ENCODE measurements around the gene IL22RA1.

IL22RA1 gene

GRCh38 chr1:24127134-24127800, 15.7 kb downstream of the IL22RA1 start:
- TF ChIP-seq CTCF (conservative IDR thresholded peaks at IDR 0.05; ENCODE audit: low read depth, low read length) = no peak
- no peak for DNase-seq (ENCODE audit: low read depth)

GRCh38 chr1:24126672-24127023, 16.3 kb downstream of the IL22RA1 start:
- no peak for TF ChIP-seq CTCF (conservative IDR thresholded peaks at IDR 0.05; ENCODE audit: low read depth, low read length)
- no peak for DNase-seq (ENCODE audit: low read depth)
- no peak overlapping the region for H3K4me3 ChIP-seq (ENCODE audit: low read depth, low read length)

More at GRCh38 chr1:24127134-24127800, 15.7 kb downstream of the IL22RA1 start:
- H3K4me3 ChIP-seq (ENCODE audit: low read depth, low read length) = no peak overlapping the region

GRCh38 chr1:24126018-24126671, 16.8 kb downstream of the IL22RA1 start:
- TF ChIP-seq CTCF (conservative IDR thresholded peaks at IDR 0.05; ENCODE audit: low read depth, low read length) = no peak
- DNase-seq (ENCODE audit: low read depth) = no peak
- no peak overlapping the region for H3K4me3 ChIP-seq (ENCODE audit: low read depth, low read length)

GRCh38 chr1:24125456-24125855, 17.5 kb downstream of the IL22RA1 start:
- no peak overlapping the region for H3K4me3 ChIP-seq (ENCODE audit: low read depth, low read length)
- no peak for DNase-seq (ENCODE audit: low read depth)
- TF ChIP-seq CTCF (conservative IDR thresholded peaks at IDR 0.05; ENCODE audit: low read depth, low read length) = no peak

GRCh38 chr1:24124980-24125379, 18.0 kb downstream of the IL22RA1 start:
- TF ChIP-seq CTCF (conservative IDR thresholded peaks at IDR 0.05; ENCODE audit: low read depth, low read length) = no peak
- DNase-seq (ENCODE audit: low read depth) = no peak
- H3K4me3 ChIP-seq (ENCODE audit: low read depth, low read length) = no peak overlapping the region

- TF ChIP-seq CTCF (conservative IDR thresholded peaks at IDR 0.05; ENCODE audit: low read depth, low read length) = no peak
- no peak overlapping the region for H3K4me3 ChIP-seq (ENCODE audit: low read depth, low read length)
- DNase-seq (ENCODE audit: low read depth) = no peak
Measured at GRCh38 chr1:24123611-24124010, 19.3 kb downstream of the IL22RA1 start.

- H3K4me3 ChIP-seq (ENCODE audit: low read depth, low read length) = no peak overlapping the region
- no peak for TF ChIP-seq CTCF (conservative IDR thresholded peaks at IDR 0.05; ENCODE audit: low read depth, low read length)
- no peak for DNase-seq (ENCODE audit: low read depth)
Measured at GRCh38 chr1:24122776-24123175, 20.2 kb downstream of the IL22RA1 start.
